Left renal pelvis (tissue), 4 donors: Measurements from ENCODE around the gene H2BW2. TPM values are rescaled to one million over a fixed set of nuclear protein-coding genes. Genes with fewer than 3 reads are reported as not detected.
"Not testable (repeated sequence)": the region's sequence is repeated elsewhere in the genome, so short reads cannot be mapped to it uniquely, and the experiment has no call there.

Source experiments
- DNase-seq, 4 donors: peaks; one replicate each; pipeline ENCODE4 v3.0.0-alpha.2; 2013; ENCODE audit warnings: low read depth in 4 of 4, low spot score in 3 of 4
- polyA plus RNA-seq, 4 donors: library from polyadenylated mRNA; unstranded; fragments of 120-200 nt; gene quantifications; one replicate each; pipeline ENCODE4 v1.2.1, GENCODE V29; 2013; ENCODE audit not compliant: insufficient read length in 4 of 4

H2BW2 gene
- polyA plus RNA-seq = 1 to 10 TPM in 2 of 4 donors, under 1 TPM in 2; 0.66 to 1.2 (median 0.93) TPM

- DNase-seq = no peak
Measured at GRCh38 chrX:104039689-104040505, at the start of gene H2BW2. Gene H2BW2, plus strand, starts transcription at chrX:104039956. Its CDS starts 39 bp downstream, at chrX:104039995.

- DNase-seq = no peak
Measured at GRCh38 chrX:103999234-103999633, 40.5 kb upstream of the H2BW2 start.

GRCh38 chrX:104008831-104009230 is 30.9 kb upstream of the H2BW2 start:
- DNase-seq = no peak

- DNase-seq = no peak
Measured at GRCh38 chrX:104013158-104013557, 26.6 kb upstream of the H2BW2 start.

GRCh38 chrX:104013606-104014005 is 26.1 kb upstream of the H2BW2 start, which contains the start of gene H2BW1:
Gene H2BW1, minus strand, starts transcription at chrX:104013708. Its CDS starts 132 bp downstream, at chrX:104013576.
- no peak for DNase-seq

GRCh38 chrX:104015576-104015975 is 24.2 kb upstream of the H2BW2 start:
- not testable (repeated sequence) for DNase-seq

GRCh38 chrX:104018126-104018525 is 21.6 kb upstream of the H2BW2 start:
- no peak for DNase-seq

- no peak for DNase-seq
Measured at GRCh38 chrX:104041003-104041402, 1.2 kb downstream of the H2BW2 start.

GRCh38 chrX:104045642-104046041 is 5.9 kb downstream of the H2BW2 start:
- no peak for DNase-seq

- no peak for DNase-seq
Measured at GRCh38 chrX:104047171-104047570, 7.4 kb downstream of the H2BW2 start.

GRCh38 chrX:104054956-104055355 is 15.2 kb downstream of the H2BW2 start:
- DNase-seq = not testable (repeated sequence)

- not testable (repeated sequence) for DNase-seq
Measured at GRCh38 chrX:104062636-104063035, 22.9 kb downstream of the H2BW2 start.

GRCh38 chrX:104075778-104076445 is 36.2 kb downstream of the H2BW2 start, which contains the start of gene TMSB15C:
Gene TMSB15C, minus strand, starts transcription at chrX:104076236.
- DNase-seq = not testable (repeated sequence)

GRCh38 chrX:104077854-104078253 is 38.1 kb downstream of the H2BW2 start:
- DNase-seq = not testable (repeated sequence)

GRCh38 chrX:104084063-104084462 is 44.3 kb downstream of the H2BW2 start:
- no peak for DNase-seq

- DNase-seq = no peak
Measured at GRCh38 chrX:104084534-104085277, 45.0 kb downstream of the H2BW2 start.

GRCh38 chrX:104085477-104085876 is 45.7 kb downstream of the H2BW2 start:
- DNase-seq = no peak

GRCh38 chrX:104085919-104086318 is 46.2 kb downstream of the H2BW2 start:
- no peak for DNase-seq
